Measurements from ENCODE around the gene ZNF566. TPM values are rescaled to one million over a fixed set of nuclear protein-coding genes. Genes with fewer than 3 reads are reported as not detected.

The ZNF566 gene
- total RNA-seq, 2 experiments from 2014 or later = 6.3 to 6.8 TPM

GRCh38 chr19:36489920-36490415, 607 bp upstream of the ZNF566 start:
- CTCF ChIA-PET = interaction anchor here (1.0 to 2.5 kb wide), 4 partner anchors 37 to 307 kb away, joined by 3 to 11 read pairs (median 5); partner anchors contain the start of genes ZNF260 and ZNF382
- Mint-ChIP-seq H3K27ac (peak overlapping the region; percentile 99), H3K9me3 (peaks cover 6% of the 10 kb centered on the region), H3K27me3 (no peaks in the 10 kb centered on the region), H3K36me3 (ENCODE audit: low read depth) (peaks cover 47% of the 10 kb centered on the region), H3K4me3 (peak overlapping the region; percentile 97), H3K4me1 (ENCODE audit: low read depth) (peaks cover 36% of the 10 kb centered on the region)
- H3K4me3 ChIP-seq (ENCODE audit: low read length) = peak overlapping the region; percentile 64
- POLR2A ChIA-PET = interaction anchor here (0.7 to 2.7 kb wide), 22 partner anchors 10 to 1016 kb away, joined by 3 to 53 read pairs (median 8); partner anchors contain the start of genes LIN37, POLR2I, TBCB and ZFP14
- no peaks in the 10 kb centered on the region for H3K36me3 ChIP-seq (ENCODE audit: insufficient read depth, low read length)
- no peaks in the 10 kb centered on the region for H3K27me3 ChIP-seq (ENCODE audit: control insufficient read depth in 1 of 2, insufficient read depth in 2 of 2, low read length in 2 of 2)
- intact Hi-C loops (cut with DNase I, micrococcal nuclease) = loop anchor here (1.0 to 10.0 kb wide), 11 partner anchors 38 to 589 kb away; partner anchors contain the start of genes ZFP82 (in 2 of the 2), ZNF146 (in 2 of the 2), ZNF260 (in 2 of the 2) and ZNF529 (in 2 of the 2)
- H3K27ac ChIP-seq (ENCODE audit: low read depth in 1 of 2, low read length in 2 of 2) = peak overlapping the region; percentile 84 to 87
- H3K4me1 ChIP-seq (ENCODE audit: insufficient read depth, low read length) = peaks cover 19% of the 10 kb centered on the region
- ATAC-seq (ENCODE audit: poor library complexity) (peak; percentile 38), DNase-seq (peak in 11 of 14 experiments; percentile 55 to 89 (median 67))
- TF ChIP-seq CTCF (IDR thresholded peaks at IDR 0.05) = no peak
- H3K9me3 ChIP-seq (ENCODE audit: control insufficient read depth in 1 of 2, insufficient read depth in 1 of 2, low read length in 2 of 2) = peaks cover 0 to 34% of the 10 kb centered on the region in 2 experiments

- ATAC-seq (ENCODE audit: poor library complexity) (peak; percentile 42), DNase-seq (peak in 6 of 14 experiments; percentile 9 to 77 (median 41))
- Histone ChIP-seq H3K27ac (ENCODE audit: low read depth in 1 of 2, low read length in 2 of 2) (peak overlapping the region; percentile 84 to 87), H3K4me3 (ENCODE audit: low read length) (peak overlapping the region; percentile 64), H3K36me3 (ENCODE audit: insufficient read depth, low read length) (no peaks in the 10 kb centered on the region), H3K9me3 (ENCODE audit: control insufficient read depth in 1 of 2, insufficient read depth in 1 of 2, low read length in 2 of 2) (peaks cover under 1 to 39% of the 10 kb centered on the region in 2 experiments), H3K27me3 (ENCODE audit: control insufficient read depth in 1 of 2, insufficient read depth in 2 of 2, low read length in 2 of 2) (no peaks in the 10 kb centered on the region), H3K4me1 (ENCODE audit: insufficient read depth, low read length) (peaks cover 19% of the 10 kb centered on the region)
- Mint-ChIP-seq H3K9me3 (peaks cover 6% of the 10 kb centered on the region), H3K27me3 (no peaks in the 10 kb centered on the region), H3K36me3 (ENCODE audit: low read depth) (peaks cover 58% of the 10 kb centered on the region), H3K4me3 (peak overlapping the region; percentile 97), H3K27ac (peak overlapping the region; percentile 99), H3K4me1 (ENCODE audit: low read depth) (peaks cover 36% of the 10 kb centered on the region)
- ChIA-PET POLR2A (interaction anchor here (0.6 to 2.7 kb wide), 24 partner anchors 9 to 1812 kb away, joined by 3 to 53 read pairs (median 8); partner anchors contain the start of genes POLR2I, SCGB2B2, TBCB and ZFP14), CTCF (interaction anchor here (0.7 to 2.5 kb wide), 6 partner anchors 38 to 484 kb away, joined by 3 to 11 read pairs (median 4); partner anchors contain the start of genes ZNF260, ZNF345 and ZNF382)
- TF ChIP-seq CTCF (IDR thresholded peaks at IDR 0.05) = no peak
- intact Hi-C loops (cut with DNase I, micrococcal nuclease) = loop anchor here (1.0 to 10.0 kb wide), 11 partner anchors 40 to 590 kb away; partner anchors contain the start of genes ZFP82 (in 2 of the 2), ZNF146 (in 2 of the 2), ZNF260 (in 2 of the 2) and ZNF529 (in 2 of the 2)
These were observed 579 bp downstream of the ZNF566 start for GRCh38 chr19:36488846-36489117.

GRCh38 chr19:36488118-36488845, 1.1 kb downstream of the ZNF566 start:
- Histone ChIP-seq H3K27ac (ENCODE audit: low read depth in 1 of 2, low read length in 2 of 2) (peak overlapping the region; percentile 84 to 87), H3K9me3 (ENCODE audit: control insufficient read depth in 1 of 2, insufficient read depth in 1 of 2, low read length in 2 of 2) (peaks cover 4 to 38% of the 10 kb centered on the region in 2 experiments), H3K27me3 (ENCODE audit: control insufficient read depth in 1 of 2, insufficient read depth in 2 of 2, low read length in 2 of 2) (no peaks in the 10 kb centered on the region), H3K4me3 (ENCODE audit: low read length) (peak overlapping the region; percentile 64), H3K36me3 (ENCODE audit: insufficient read depth, low read length) (no peaks in the 10 kb centered on the region), H3K4me1 (ENCODE audit: insufficient read depth, low read length) (peaks cover 19% of the 10 kb centered on the region)
- intact Hi-C loops (cut with DNase I, micrococcal nuclease) = loop anchor here (2.0 to 10.0 kb wide), 8 partner anchors 69 to 591 kb away; partner anchors contain the start of genes ZFP82 (in 2 of the 2), ZNF146 (in 2 of the 2), ZNF529 (in 2 of the 2) and ZNF565 (in 2 of the 2)
- H3K27me3 Mint-ChIP-seq = no peaks in the 10 kb centered on the region
- H3K36me3 Mint-ChIP-seq (ENCODE audit: low read depth) = peaks cover 63% of the 10 kb centered on the region
- peak overlapping the region; percentile 99 for H3K27ac Mint-ChIP-seq
- POLR2A ChIA-PET = interaction anchor here (0.9 to 2.7 kb wide), 16 partner anchors 8 to 1811 kb away, joined by 3 to 53 read pairs (median 12); partner anchors contain the start of genes SCGB2B2, ZFP14, ZFP82 and ZNF146
- DNase-seq = peak in 1 of 14 experiments; percentile 1
- no peak for ATAC-seq (ENCODE audit: poor library complexity)
- no peak for TF ChIP-seq CTCF (IDR thresholded peaks at IDR 0.05)
- peak overlapping the region; percentile 97 for H3K4me3 Mint-ChIP-seq
- peaks cover 6% of the 10 kb centered on the region for H3K9me3 Mint-ChIP-seq
- H3K4me1 Mint-ChIP-seq (ENCODE audit: low read depth) = peaks cover 36% of the 10 kb centered on the region
- CTCF ChIA-PET = interaction anchor here (1.3 to 2.5 kb wide), 3 partner anchors 40 to 485 kb away, joined by 3 to 11 read pairs (median 6); partner anchors contain the start of genes ZNF260 and ZNF382
